Neuron (in vitro differentiated cells): ENCODE results near the gene CREB3.

Source experiments
- H2AFZ ChIP-seq: one replicate; pipeline ENCODE4 v1.6.1; 2013; ENCODE audit warnings: low read depth, mild to moderate bottlenecking, inconsistent platforms, low read length, moderate library complexity
- H3K27me3 ChIP-seq: one replicate; pipeline ENCODE4 v1.6.1; 2013; ENCODE audit warnings: low read length; ENCODE audit not compliant: insufficient read depth
- H3K36me3 ChIP-seq: one replicate; pipeline ENCODE4 v1.6.1; 2013; ENCODE audit warnings: low read length; ENCODE audit not compliant: insufficient read depth
- H3K4me1 ChIP-seq: one replicate; pipeline ENCODE4 v1.6.1; 2013; ENCODE audit warnings: low read length; ENCODE audit not compliant: insufficient read depth
- H3K4me3 ChIP-seq: 2 replicates; pipeline ENCODE4 v1.5.1; 2013; ENCODE audit warnings: mild to moderate bottlenecking, low read length, moderate library complexity
- H3K9me3 ChIP-seq: one replicate; pipeline ENCODE4 v1.6.1; 2013; ENCODE audit warnings: low read length

Gene CREB3

DNA sequence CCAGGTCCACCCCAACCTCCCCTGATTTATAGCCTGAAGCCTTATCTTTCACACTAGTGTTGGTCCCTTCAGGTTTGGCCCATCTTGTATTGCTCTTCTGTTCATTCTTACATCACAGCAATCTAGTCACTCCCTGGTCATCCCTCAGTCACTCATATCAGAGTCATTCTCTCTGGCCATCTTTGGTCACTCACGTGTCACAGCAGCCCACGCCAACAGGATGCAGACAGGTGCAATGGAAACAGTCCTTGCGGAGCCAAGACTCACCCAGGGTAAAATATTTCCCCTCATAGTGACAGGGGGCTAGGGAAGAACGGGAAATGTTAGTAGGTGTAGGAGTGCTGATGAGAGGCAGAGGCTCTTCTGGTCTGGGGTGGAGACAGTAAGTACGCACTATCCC is 21.0 kb downstream of the CREB3 start:
- Histone ChIP-seq H3K27me3 (no peaks in the 10 kb centered on the region), H2AFZ (no peak overlapping the region), H3K4me1 (peaks cover 10% of the 10 kb centered on the region), H3K4me3 (no peak overlapping the region), H3K36me3 (peaks cover 57% of the 10 kb centered on the region), H3K9me3 (peaks cover 2% of the 10 kb centered on the region)

DNA sequence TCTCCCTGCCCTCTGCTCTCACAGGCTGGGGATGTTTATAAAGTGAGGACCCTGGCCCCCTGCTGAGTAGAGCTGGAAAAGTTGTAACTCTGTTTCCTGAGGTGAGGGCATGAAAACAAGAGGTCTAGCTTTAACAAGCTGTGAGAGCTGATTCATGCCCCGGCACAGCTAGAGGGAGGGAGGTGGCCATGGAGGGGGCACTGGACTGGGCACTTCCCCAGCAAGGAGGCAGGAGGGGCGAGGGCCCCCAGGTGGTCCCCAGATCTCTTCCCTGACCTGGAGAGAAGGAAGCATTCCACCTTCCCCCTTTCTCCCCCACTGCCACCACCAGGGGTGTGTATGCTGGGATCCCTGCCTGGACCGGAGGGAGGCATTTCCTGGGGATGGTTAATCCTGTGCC is 21.8 kb downstream of the CREB3 start, which contains the start of gene MSMP:
TSS of gene MSMP (minus strand) at position 13 of the 400 bp plus-strand sequence. CDS start 147 bp downstream, outside the sequence.
- Histone ChIP-seq H3K9me3 (peaks cover 2% of the 10 kb centered on the region), H2AFZ (no peak within 1 kb of the TSS), H3K4me1 (peaks cover 10% of the 10 kb centered on the region), H3K27me3 (no peaks in the 10 kb centered on the region), H3K4me3 (no peak within 1 kb of the TSS), H3K36me3 (peaks cover 57% of the 10 kb centered on the region)

DNA sequence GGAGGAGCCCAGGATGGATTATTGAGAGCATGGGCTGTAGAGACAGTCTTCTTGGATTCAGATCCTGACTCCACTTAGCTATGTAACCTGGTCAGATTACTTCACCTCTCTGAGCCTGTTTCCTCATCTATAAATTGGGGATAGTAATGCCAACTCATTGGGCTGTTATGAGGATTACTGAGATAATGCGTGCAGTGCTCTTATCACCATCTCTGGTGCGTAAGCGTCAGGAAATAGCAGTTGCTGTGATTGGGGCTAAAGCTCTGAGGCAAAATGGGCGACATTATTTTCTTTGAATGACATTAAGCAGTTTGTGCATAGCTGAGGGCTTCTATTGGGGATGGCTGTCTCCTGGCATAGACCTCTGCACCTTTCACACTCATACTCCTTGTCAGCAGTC is 22.6 kb downstream of the CREB3 start:
- H3K9me3 ChIP-seq, result peaks cover 2% of the 10 kb centered on the region
- H2AFZ ChIP-seq, result no peak overlapping the region
- H3K4me3 ChIP-seq, result no peak overlapping the region
- H3K36me3 ChIP-seq, result peaks cover 57% of the 10 kb centered on the region
- H3K4me1 ChIP-seq, result peaks cover 4% of the 10 kb centered on the region
- H3K27me3 ChIP-seq, result no peaks in the 10 kb centered on the region

DNA sequence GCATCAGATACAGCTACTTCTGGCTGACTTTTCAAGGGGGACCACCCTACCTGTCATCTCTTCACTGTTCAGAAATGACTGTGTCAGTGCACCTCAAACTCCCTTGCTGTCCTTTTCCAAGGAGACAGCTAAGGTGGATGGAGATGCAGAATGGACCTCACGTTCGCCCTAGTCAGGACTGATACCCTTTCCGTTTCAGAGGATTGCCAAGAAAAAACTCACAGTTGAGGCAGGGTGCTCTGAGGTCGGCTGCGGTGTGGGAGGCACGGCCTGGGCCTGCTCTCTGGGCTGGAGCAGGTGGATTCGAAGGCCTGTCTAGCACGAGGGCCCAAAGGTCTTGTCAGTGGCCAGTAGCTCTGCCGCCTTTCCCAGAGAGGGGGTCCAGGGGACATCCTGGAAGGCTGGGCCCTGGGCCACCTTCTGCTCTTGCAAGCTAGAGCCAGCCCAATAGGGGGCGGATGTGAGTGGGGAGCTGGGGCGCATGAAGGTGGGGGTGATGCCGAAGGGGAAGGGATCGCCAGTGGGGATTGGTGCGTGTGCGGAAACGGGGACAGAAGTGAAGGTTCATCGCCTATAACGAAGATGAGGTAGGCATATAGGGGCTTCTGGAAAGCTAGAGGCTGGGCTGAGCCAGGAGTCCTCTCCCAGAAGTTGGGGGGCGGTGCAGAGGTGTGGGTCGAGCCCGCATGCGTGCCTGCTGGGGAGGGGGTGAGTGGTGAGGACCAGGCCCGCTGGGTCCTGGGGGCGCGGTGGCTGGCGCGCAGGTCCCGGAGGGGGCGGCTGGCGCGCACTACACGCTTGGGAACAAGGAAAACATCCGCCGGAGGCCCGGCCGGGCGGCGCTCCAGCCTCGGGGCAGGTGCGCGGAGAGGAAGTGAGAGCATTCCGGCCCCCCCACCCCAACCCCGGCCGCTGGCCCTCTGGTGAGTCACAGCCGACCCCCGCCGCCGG is 24.1 kb downstream of the CREB3 start:
- Histone ChIP-seq H3K9me3 (peaks cover 2% of the 10 kb centered on the region), H2AFZ (no peak overlapping the region), H3K36me3 (peaks cover 44% of the 10 kb centered on the region), H3K4me3 (no peak overlapping the region), H3K4me1 (no peaks in the 10 kb centered on the region), H3K27me3 (no peaks in the 10 kb centered on the region)

DNA sequence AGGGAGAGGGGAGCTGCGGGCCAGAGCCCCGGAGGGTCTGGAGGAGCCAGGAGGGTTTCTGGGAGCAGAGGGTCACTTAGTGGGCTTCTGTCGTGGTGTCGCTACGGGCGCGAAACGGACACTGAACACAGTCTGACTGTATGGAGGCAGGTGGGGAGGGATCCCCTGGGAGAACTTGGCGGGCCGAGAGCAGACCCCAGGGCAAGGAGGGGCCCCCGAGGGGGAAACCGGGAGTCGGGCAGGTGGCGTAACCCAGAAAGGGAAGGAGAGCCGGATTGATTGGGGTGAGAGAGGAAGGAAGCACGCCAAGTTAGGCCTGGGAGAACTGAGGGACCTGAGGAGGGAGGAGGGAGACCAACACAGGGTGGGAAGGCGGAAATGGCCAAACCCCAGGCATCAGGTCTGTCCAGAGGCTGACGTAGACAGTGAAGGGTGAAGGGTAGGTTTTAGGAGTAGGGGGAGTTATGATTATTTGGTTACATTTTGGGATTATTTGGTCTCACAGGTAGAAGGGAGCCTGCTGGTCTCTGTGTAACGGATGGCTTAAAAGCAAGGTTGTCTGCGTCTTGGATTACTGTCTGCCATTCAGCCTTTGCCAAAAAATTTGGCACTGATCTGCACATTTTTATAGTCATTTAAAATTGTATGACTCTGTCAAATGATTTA is 24.9 kb downstream of the CREB3 start:
- H2AFZ ChIP-seq, result no peak overlapping the region
- peak overlapping the region; percentile 1 for H3K4me3 ChIP-seq
- peaks cover 36% of the 10 kb centered on the region for H3K36me3 ChIP-seq
- peaks cover 2% of the 10 kb centered on the region for H3K9me3 ChIP-seq
- H3K27me3 ChIP-seq, result no peaks in the 10 kb centered on the region
- H3K4me1 ChIP-seq, result no peaks in the 10 kb centered on the region

DNA sequence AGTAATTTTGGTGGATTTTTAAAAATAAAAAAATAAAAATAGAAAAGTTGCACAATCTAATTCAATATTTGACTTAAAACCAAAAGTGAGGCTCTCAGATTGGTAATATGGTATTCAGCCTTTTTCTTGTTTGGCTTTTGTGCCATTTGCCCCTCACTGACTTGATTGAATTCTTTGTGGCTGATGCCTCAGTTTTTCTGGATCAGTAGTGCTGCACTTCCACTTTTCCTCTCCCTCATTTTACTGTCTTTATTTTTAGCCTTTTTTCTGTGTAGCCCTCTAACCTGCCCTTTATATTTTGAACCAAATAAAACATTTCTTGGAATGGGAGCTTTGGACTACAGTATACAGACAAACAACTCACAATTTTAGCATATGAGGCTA is 25.4 kb downstream of the CREB3 start:
- no peak overlapping the region for H2AFZ ChIP-seq
- H3K4me1 ChIP-seq, result no peaks in the 10 kb centered on the region
- H3K27me3 ChIP-seq, result no peaks in the 10 kb centered on the region
- H3K4me3 ChIP-seq, result no peak overlapping the region
- H3K9me3 ChIP-seq, result peaks cover 2% of the 10 kb centered on the region
- peaks cover 31% of the 10 kb centered on the region for H3K36me3 ChIP-seq

DNA sequence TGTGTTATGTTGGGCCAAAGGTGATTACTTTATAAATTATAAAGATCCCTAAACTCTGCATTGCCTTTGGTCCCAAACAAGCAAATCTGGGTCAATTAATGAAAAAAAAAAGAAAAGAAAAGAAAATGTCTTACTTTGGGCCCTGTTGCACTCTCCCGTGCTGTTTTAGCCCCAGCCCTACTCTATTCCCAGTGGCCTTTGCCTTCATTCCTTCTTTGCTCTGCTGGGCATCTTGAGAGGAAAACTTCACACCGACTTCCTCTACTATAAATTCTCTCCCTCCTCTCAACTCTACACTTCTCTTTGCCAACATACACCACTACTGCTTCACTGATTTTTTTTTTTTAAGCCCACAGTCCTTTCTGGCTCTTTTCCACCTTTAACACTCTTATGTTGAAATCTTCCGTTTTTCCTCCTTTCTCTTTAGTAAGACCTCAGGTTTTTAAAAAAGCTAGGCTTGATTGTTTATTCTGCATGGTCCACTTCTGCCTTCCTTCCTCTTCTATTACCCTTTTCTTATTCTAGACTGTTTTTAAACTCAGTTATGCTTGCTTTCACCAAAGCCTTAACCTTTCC is 26.1 kb downstream of the CREB3 start:
- no peak overlapping the region for H3K4me3 ChIP-seq
- H3K27me3 ChIP-seq, result no peaks in the 10 kb centered on the region
- no peak overlapping the region for H2AFZ ChIP-seq
- H3K36me3 ChIP-seq, result peaks cover 24% of the 10 kb centered on the region
- peaks cover 2% of the 10 kb centered on the region for H3K9me3 ChIP-seq
- no peaks in the 10 kb centered on the region for H3K4me1 ChIP-seq

DNA sequence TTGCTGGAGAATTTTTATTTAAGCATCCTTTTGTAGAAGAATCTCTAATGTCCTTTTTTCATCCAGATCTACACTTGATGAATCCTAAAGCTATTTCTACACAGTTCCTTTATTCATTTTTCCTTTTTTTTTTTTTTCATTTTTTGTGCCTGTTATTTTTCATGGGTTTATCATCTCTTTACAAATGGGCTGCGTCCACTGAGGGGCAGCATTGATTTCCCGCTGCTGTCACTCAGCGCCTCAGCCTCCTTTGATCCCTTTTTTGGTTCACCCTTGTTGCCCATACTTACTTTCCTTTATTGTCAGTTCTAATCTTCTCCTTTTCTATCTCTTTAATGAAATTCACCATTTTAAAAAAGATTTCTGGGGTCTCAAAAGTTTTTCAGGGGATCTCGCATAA is 27.3 kb downstream of the CREB3 start:
- H3K9me3 ChIP-seq, result no peaks in the 10 kb centered on the region
- peaks cover 12% of the 10 kb centered on the region for H3K36me3 ChIP-seq
- H3K27me3 ChIP-seq, result no peaks in the 10 kb centered on the region
- H3K4me3 ChIP-seq, result no peak overlapping the region
- no peaks in the 10 kb centered on the region for H3K4me1 ChIP-seq
- no peak overlapping the region for H2AFZ ChIP-seq

DNA sequence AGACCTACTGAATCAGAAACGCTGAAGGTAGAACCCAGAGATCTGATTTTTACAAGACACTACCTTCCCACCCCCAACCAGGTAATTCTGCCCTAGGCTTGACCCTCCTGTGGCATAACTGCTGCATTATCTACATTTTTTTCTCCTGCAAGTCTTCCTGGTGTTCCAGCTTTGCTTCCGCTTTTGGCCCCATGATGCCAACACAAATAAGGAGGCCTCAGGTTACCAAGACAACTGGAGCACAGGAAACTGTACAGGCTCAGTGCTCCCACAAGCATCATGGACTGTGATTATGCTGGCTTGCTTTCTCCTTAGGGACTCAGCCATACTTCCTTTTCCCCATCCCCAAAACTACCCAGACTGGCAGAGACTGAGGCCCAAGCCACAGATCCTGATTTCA is 28.2 kb downstream of the CREB3 start:
- no peak overlapping the region for H3K4me3 ChIP-seq
- H3K4me1 ChIP-seq, result no peaks in the 10 kb centered on the region
- H3K36me3 ChIP-seq, result peaks cover 6% of the 10 kb centered on the region
- H3K9me3 ChIP-seq, result no peaks in the 10 kb centered on the region
- H2AFZ ChIP-seq, result no peak overlapping the region
- no peaks in the 10 kb centered on the region for H3K27me3 ChIP-seq

DNA sequence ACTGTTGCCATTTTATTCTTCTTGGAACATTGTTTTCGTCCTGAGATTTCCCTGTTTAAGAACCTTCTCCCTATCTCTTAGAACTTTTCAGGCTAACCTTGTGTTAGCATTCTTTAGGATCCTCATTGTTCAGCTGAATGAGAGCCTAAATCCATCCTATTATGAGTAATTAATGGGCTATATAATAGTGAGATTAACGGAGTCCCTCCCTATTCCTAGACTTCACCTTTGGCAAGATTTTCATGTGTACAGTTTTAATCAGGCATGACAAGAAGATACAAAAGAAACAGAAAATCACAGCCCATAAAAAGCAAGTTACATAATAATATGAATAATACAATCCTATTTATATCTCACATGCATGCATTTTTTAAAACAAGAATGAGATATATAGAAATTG is 30.7 kb downstream of the CREB3 start:
- Histone ChIP-seq H3K9me3 (no peaks in the 10 kb centered on the region), H3K27me3 (no peaks in the 10 kb centered on the region), H3K36me3 (no peaks in the 10 kb centered on the region), H3K4me1 (no peaks in the 10 kb centered on the region), H2AFZ (no peak overlapping the region), H3K4me3 (no peak overlapping the region)

DNA sequence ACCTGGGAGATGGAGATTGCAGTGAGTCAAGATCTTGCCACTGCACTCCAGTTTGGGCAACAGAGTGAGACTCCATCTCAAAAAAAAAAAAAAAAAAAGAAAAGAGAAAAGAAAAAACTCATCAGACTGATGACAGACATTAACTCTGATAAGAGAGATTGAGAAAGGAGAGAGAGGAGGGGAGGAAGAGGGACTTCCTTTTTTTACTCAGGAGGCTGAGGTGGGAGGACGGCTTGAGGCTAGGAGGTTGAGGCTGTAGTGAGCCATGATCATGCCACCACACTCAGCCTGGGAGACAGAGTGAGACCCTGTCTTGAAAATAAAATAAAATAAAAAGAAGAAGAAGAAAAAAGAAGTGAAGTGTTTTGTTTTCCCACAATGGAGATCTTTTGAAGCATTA is 31.3 kb downstream of the CREB3 start:
- Histone ChIP-seq H3K4me1 (no peaks in the 10 kb centered on the region), H3K4me3 (no peak overlapping the region), H3K36me3 (no peaks in the 10 kb centered on the region), H3K27me3 (no peaks in the 10 kb centered on the region), H2AFZ (no peak overlapping the region), H3K9me3 (no peaks in the 10 kb centered on the region)

DNA sequence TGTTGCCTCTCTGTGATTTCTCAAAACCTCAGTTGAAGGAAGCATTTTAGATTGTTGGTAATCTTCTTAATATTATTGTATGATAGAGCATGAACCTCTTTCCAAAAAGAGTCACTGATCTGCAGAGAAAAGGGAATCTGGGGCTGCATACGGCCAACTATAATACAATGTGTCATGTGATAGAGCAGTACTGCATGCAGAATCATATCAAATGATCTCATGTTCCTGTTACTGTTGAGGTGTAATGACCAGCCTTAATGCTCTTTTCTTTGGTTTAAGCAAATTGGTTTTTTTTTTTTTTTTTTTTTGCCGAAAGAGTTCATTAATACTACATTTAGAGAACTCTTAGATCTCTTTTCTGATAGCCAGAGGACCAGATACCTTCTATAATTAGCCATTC is 34.5 kb downstream of the CREB3 start:
- no peaks in the 10 kb centered on the region for H3K4me1 ChIP-seq
- no peaks in the 10 kb centered on the region for H3K27me3 ChIP-seq
- H3K36me3 ChIP-seq, result no peaks in the 10 kb centered on the region
- H2AFZ ChIP-seq, result no peak overlapping the region
- H3K9me3 ChIP-seq, result no peaks in the 10 kb centered on the region
- H3K4me3 ChIP-seq, result no peak overlapping the region

DNA sequence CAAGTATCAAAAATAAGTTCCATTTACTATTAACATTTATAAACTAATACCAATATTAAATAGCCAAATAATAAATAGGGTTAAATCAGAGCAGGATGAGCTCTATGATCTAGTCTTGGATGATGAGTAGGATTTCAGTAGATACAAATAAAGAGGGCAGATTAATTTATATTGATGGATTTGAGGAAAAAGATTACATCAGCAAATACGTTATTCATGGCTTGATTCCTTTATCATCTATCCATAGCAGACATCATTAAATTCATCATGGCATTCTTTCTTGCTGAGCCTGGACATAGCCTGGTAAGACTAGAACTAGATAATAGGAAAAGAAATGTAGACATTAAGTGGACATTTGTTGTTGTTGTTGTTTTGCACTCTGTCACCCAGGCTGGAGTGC is 35.0 kb downstream of the CREB3 start:
- no peak overlapping the region for H3K4me3 ChIP-seq
- H3K9me3 ChIP-seq, result no peaks in the 10 kb centered on the region
- no peaks in the 10 kb centered on the region for H3K27me3 ChIP-seq
- no peaks in the 10 kb centered on the region for H3K36me3 ChIP-seq
- H2AFZ ChIP-seq, result no peak overlapping the region
- no peaks in the 10 kb centered on the region for H3K4me1 ChIP-seq
